Natural killer cell (primary cell): ENCODE measurements around the gene IL36B. TPM values are rescaled to one million over a fixed set of nuclear protein-coding genes. Genes with fewer than 3 reads are reported as not detected.

ENCODE experiments used
- ATAC-seq, 3 donors: fragments of 150-1000 bp in 2 of 3; fragments of 200-7000 bp in 1 of 3; cut with Tn5 transposase; 1 replicate in 1 of 3; 2 replicates in 2 of 3; pipeline ENCODE4 v1.10.0; 2021; ENCODE audit warnings: mild to moderate bottlenecking in 2 of 3, moderate library complexity in 2 of 3
- DNase-seq, 2 donors: peaks; one replicate each; pipeline versions ENCODE4 v3.0.0 to v3.0.0-alpha.2; 2013 to 2021; ENCODE audit warnings: mixed read lengths in 1 of 2
- H3K27ac ChIP-seq: one replicate; pipeline ENCODE4 v1.5.1; 2013; ENCODE audit warnings: mild to moderate bottlenecking, low read length
- H3K27me3 ChIP-seq: one replicate; pipeline ENCODE4 v1.6.1; 2013; ENCODE audit warnings: low read length; ENCODE audit not compliant: control insufficient read depth, insufficient read depth
- H3K36me3 ChIP-seq: one replicate; pipeline ENCODE4 v1.6.1; 2013; ENCODE audit warnings: low read length; ENCODE audit not compliant: control insufficient read depth, insufficient read depth
- H3K4me1 ChIP-seq: one replicate; pipeline ENCODE4 v1.6.1; 2013; ENCODE audit warnings: low read length; ENCODE audit not compliant: control insufficient read depth, insufficient read depth
- H3K4me3 ChIP-seq: one replicate; pipeline ENCODE4 v1.5.1; 2013; ENCODE audit warnings: low read length
- H3K9me3 ChIP-seq: one replicate; pipeline ENCODE4 v1.6.1; 2013; ENCODE audit warnings: low read length; ENCODE audit not compliant: control insufficient read depth, insufficient read depth
- H3K27ac Mint-ChIP-seq, 2 donors: one replicate each; pipeline ENCODE4 v1.8.0; 2022; ENCODE audit warnings: mild to moderate bottlenecking in 2 of 2, mixed read lengths in 2 of 2, moderate library complexity in 1 of 2
- H3K27me3 Mint-ChIP-seq, 2 donors: one replicate each; pipeline ENCODE4 v1.8.0; 2022; ENCODE audit warnings: low read depth in 2 of 2, mixed read lengths in 2 of 2
- H3K36me3 Mint-ChIP-seq: one replicate; pipeline ENCODE4 v1.8.0; 2022; ENCODE audit warnings: mixed read lengths
- H3K4me1 Mint-ChIP-seq, 2 donors: one replicate each; pipeline ENCODE4 v1.8.0; 2022; ENCODE audit warnings: mixed read lengths in 2 of 2
- H3K4me3 Mint-ChIP-seq: one replicate; pipeline ENCODE4 v1.8.0; 2022; ENCODE audit warnings: mild to moderate bottlenecking, moderate library complexity, mixed read lengths
- H3K9me3 Mint-ChIP-seq, 2 donors: one replicate each; pipeline ENCODE4 v1.8.0; 2022; ENCODE audit warnings: mixed read lengths in 2 of 2
- WGBS: methylation state at CpG from one replicate; pipeline ENCODE4 v1.1.7; 2013; ENCODE audit warnings: missing lambda C conversion rate; ENCODE audit not compliant: insufficient coverage; 5-methylcytosine and 5-hydroxymethylcytosine counted together
- intact Hi-C: fragments of 100-400 bp; cut with micrococcal nuclease; formaldehyde crosslinking; loops from one replicate; pipeline ENCODE4 v1.14.2; 2022
- total RNA-seq, 4 donors: library from RNA; stranded (reverse); fragments of 120-200 nt in 1 of 4; gene quantifications; one replicate each; pipeline versions ENCODE4 v1.2.3 to v1.2.4, GENCODE V29; 2013 to 2022
- TF ChIP-seq, protein P1 (sequence below): fragments of 200-600 bp; IDR thresholded peaks from one replicate; pipeline ENCODE4 v1.8.0; 2022; ENCODE audit warnings: antibody characterized with exemption

IL36B gene
- total RNA-seq, 3 donors from 2014 or later (not counting 1 experiment from before 2014, with no cell fraction given) = not detected

DNA sequence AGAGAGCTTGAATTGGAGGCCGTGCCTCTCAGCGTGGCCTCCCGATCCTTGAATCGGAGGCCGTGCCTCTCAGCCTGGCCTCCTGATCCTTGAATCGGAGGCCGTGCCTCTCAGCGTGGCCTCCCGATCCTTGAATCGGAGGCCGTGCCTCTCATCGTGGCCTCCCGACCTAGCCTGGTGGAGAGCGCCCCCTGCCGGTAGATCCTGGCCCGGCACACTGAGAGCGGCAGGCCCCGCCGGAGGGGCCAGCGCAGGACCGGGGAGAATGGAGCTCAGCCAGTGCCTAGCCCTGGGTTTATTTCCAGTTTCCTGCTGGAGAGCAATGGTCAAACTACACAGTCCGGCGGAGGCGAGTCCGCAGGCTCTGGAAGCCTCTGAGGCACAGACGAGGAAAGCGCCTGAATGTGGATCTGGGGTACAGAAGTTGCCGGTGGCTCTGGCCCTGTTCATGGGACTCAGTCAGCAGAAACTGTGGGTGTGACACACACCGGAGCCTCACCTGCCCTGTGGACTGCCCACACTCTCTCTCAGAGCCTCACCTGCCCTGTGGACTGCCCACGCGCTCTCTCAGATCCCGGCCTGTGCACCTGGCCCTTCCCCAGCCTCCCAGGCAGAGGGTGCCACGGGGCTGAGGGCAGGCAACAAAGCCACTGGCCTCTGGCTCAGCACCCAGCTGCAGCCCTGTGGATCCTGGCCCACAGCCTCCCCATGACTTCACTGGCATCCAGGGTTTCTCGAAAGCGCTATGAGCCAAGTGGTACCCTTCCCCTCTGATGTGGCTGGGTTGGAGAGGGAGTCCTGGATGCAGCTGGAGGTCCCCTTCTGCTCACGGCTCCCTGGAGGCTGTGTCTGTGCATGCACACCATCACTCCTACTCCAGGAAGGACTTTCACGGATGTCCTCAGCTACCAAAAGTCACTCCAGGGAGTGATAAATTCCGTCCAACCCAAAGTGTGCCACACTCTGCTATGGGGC, 1.5 kb downstream of the IL36B start:
- Mint-ChIP-seq H3K4me3 (no peak overlapping the region), H3K9me3 (no peaks in the 10 kb centered on the region), H3K27ac (no peak overlapping the region), H3K4me1 (peaks cover 9% of the 10 kb centered on the region in 2 donors), H3K27me3 (peaks cover 16 to 39% of the 10 kb centered on the region in 2 donors), H3K36me3 (peaks cover 7% of the 10 kb centered on the region)
- intact Hi-C loops = no loop called here
- H3K27ac ChIP-seq = no peak overlapping the region
- no peak for ATAC-seq
- TF ChIP-seq, protein P1, sequence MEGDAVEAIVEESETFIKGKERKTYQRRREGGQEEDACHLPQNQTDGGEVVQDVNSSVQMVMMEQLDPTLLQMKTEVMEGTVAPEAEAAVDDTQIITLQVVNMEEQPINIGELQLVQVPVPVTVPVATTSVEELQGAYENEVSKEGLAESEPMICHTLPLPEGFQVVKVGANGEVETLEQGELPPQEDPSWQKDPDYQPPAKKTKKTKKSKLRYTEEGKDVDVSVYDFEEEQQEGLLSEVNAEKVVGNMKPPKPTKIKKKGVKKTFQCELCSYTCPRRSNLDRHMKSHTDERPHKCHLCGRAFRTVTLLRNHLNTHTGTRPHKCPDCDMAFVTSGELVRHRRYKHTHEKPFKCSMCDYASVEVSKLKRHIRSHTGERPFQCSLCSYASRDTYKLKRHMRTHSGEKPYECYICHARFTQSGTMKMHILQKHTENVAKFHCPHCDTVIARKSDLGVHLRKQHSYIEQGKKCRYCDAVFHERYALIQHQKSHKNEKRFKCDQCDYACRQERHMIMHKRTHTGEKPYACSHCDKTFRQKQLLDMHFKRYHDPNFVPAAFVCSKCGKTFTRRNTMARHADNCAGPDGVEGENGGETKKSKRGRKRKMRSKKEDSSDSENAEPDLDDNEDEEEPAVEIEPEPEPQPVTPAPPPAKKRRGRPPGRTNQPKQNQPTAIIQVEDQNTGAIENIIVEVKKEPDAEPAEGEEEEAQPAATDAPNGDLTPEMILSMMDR = no peak
- no peak for DNase-seq
- H3K9me3 ChIP-seq = peaks cover 7% of the 10 kb centered on the region
- no peak overlapping the region for H3K4me3 ChIP-seq
- H3K27me3 ChIP-seq = peaks cover 3% of the 10 kb centered on the region
- 94% methylated on average over 38 of the region's 38 CpGs for WGBS
- H3K4me1 ChIP-seq = no peaks in the 10 kb centered on the region
- H3K36me3 ChIP-seq = no peaks in the 10 kb centered on the region

DNA sequence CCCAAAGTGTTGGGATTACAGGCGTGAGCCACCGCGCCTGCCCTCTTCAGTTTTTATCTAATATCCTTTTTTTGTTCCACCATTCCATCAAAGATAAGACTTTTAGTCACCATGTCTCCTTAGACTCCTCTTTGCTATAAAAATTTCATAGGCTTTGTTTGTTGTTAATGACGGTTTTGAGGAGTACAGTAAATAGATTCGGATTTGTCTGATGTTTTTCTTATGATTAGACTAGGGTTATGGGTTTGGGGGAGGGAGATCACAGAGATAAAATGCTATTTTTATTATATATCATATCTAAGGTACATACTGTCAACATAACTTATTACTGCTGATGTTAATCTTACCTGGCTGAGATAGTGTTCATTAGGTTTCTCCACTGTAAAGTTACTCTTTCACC, 6.2 kb downstream of the IL36B start:
- Histone ChIP-seq H3K27ac (no peak overlapping the region), H3K4me1 (no peaks in the 10 kb centered on the region), H3K27me3 (peaks cover 4% of the 10 kb centered on the region), H3K9me3 (peaks cover 4% of the 10 kb centered on the region), H3K36me3 (no peaks in the 10 kb centered on the region), H3K4me3 (no peak overlapping the region)
- WGBS = 98% methylated on average over 4 of the region's 5 CpGs
- H3K36me3 Mint-ChIP-seq = no peaks in the 10 kb centered on the region
- TF ChIP-seq, protein P1 = no peak
- no peak overlapping the region for H3K27ac Mint-ChIP-seq
- no peak overlapping the region for H3K4me3 Mint-ChIP-seq
- intact Hi-C loops = no loop called here
- H3K9me3 Mint-ChIP-seq = no peaks in the 10 kb centered on the region
- ATAC-seq (no peak), DNase-seq (no peak)
- peaks cover 12 to 27% of the 10 kb centered on the region in 2 donors for H3K27me3 Mint-ChIP-seq
- no peaks in the 10 kb centered on the region for H3K4me1 Mint-ChIP-seq

DNA sequence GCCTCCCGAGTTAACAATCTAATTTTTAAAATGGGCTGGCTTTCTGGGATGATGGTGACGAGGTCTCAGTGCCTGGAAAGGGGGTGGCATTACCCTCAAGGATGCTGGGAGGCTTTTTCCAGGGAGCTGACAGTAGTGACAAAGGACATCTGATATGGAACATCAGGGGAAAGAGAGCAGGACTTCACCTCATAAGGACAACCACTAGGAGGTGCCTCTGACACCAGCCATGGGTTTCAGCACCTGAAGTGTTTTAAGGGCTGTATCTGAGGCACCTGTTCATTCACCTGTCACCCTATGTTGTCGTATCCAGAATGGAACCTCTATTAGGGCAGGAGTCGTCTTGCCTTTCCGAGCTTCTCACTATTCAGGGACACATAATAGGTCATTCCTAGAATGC, 10.8 kb downstream of the IL36B start:
- intact Hi-C loops = no loop called here
- Mint-ChIP-seq H3K27ac (no peak overlapping the region), H3K36me3 (no peaks in the 10 kb centered on the region), H3K4me3 (no peak overlapping the region), H3K4me1 (no peaks in the 10 kb centered on the region), H3K9me3 (no peaks in the 10 kb centered on the region), H3K27me3 (peaks cover 11 to 43% of the 10 kb centered on the region in 2 donors)
- 76% methylated on average over 5 of the region's 5 CpGs for WGBS
- TF ChIP-seq, protein P1 = no peak
- Histone ChIP-seq H3K36me3 (no peaks in the 10 kb centered on the region), H3K4me3 (no peak overlapping the region), H3K27me3 (peaks cover 4% of the 10 kb centered on the region), H3K4me1 (no peaks in the 10 kb centered on the region), H3K9me3 (no peaks in the 10 kb centered on the region), H3K27ac (no peak overlapping the region)
- DNase-seq (peak in 1 of 2 donors; percentile 8), ATAC-seq (no peak)
